ENCODE measurements around the gene IL37. TPM values are rescaled to one million over a fixed set of nuclear protein-coding genes. Genes with fewer than 3 reads are reported as not detected.

Gene IL37
- total RNA-seq, 1 experiment from 2014 or later, result not detected

- Histone ChIP-seq H3K18ac (ENCODE audit: insufficient read length, low read depth, low read length) (no peak overlapping the region), H2AFZ (ENCODE audit: low read length) (no peak overlapping the region), H3K4me2 (ENCODE audit: insufficient read depth, insufficient read length, low read length) (no peak overlapping the region), H2BK120ac (ENCODE audit: low read depth, low read length, poor library complexity, severe bottlenecking) (no peak overlapping the region), H3K79me2 (ENCODE audit: insufficient read depth, low read length) (no peaks in the 10 kb centered on the region), H2BK15ac (ENCODE audit: low read depth, low read length) (no peak overlapping the region), H3K79me1 (ENCODE audit: insufficient read depth, low read depth, low read length, poor library complexity, severe bottlenecking) (no peaks in the 10 kb centered on the region), H4K91ac (ENCODE audit: insufficient read length, low read depth, low read length) (no peak overlapping the region), H3K4me1 (ENCODE audit: insufficient read depth, low read length) (no peaks in the 10 kb centered on the region), H3K9ac (ENCODE audit: extremely low read depth, insufficient read length, low read length) (no peak overlapping the region), H3T11ph (ENCODE audit: low read length) (no peak overlapping the region), H4K5ac (ENCODE audit: insufficient read length, low read depth, low read length) (no peak overlapping the region), H4K20me1 (ENCODE audit: control insufficient read depth, insufficient read depth, insufficient read length) (peaks cover 2% of the 10 kb centered on the region), H3K27me3 (ENCODE audit: insufficient read depth, low read length) (no peaks in the 10 kb centered on the region), H3K4ac (ENCODE audit: low read depth, low read length) (no peak overlapping the region), H3K27ac (ENCODE audit: insufficient read length, low read depth, low read length) (no peak overlapping the region), H2BK5ac (ENCODE audit: insufficient read length, low read length) (no peak overlapping the region), H2BK20ac (ENCODE audit: low read depth, low read length, poor library complexity, severe bottlenecking) (no peak overlapping the region), H3K23ac (ENCODE audit: insufficient read length, low read depth, low read length) (no peak overlapping the region), H3K9me3 (ENCODE audit: control insufficient read depth, low read depth, low read length) (no peaks in the 10 kb centered on the region), H3K23me2 (ENCODE audit: insufficient read length, low read depth, low read length, poor library complexity, severe bottlenecking) (no peaks in the 10 kb centered on the region), H3K14ac (ENCODE audit: insufficient read depth, low read length) (no peak overlapping the region), H2AK5ac (ENCODE audit: insufficient read length, low read length) (no peak overlapping the region), H3K56ac (ENCODE audit: insufficient read length, low read depth, low read length) (no peak overlapping the region), H4K8ac (replicated peaks; ENCODE audit: insufficient read length, low read depth, low read length) (no peak overlapping the region), H2BK12ac (ENCODE audit: insufficient read length, low read depth, low read length) (no peak overlapping the region)
- no peak for DNase-seq
- Mint-ChIP-seq H3K27me3 (ENCODE audit: low read depth) (peaks cover 6% of the 10 kb centered on the region), H3K36me3 (ENCODE audit: insufficient read depth in 1 of 3, low read depth in 3 of 3) (no peaks in the 10 kb centered on the region), H3K27ac (no peak overlapping the region), H3K4me3 (no peak overlapping the region), H3K4me1 (peaks cover 0 to 4% of the 10 kb centered on the region in 2 experiments; a peak in 2 of 4 replicates), H3K9me3 (peaks cover 8 to 14% of the 10 kb centered on the region in 2 experiments; a peak in 3 of 5 replicates)
- no CpG with 5 or more reads among the region's 4 CpGs for WGBS (ENCODE audit: extremely low coverage, insufficient read length, low lambda C conversion rate)
- TF ChIP-seq CTCF (conservative IDR thresholded peaks at IDR 0.05), result no peak
Observed at GRCh38 chr2:112920923-112921532, 10.1 kb downstream of the IL37 start.

All from H9 (cell line).